ENCODE measurements around the gene SH2D6. TPM values are rescaled to one million over a fixed set of nuclear protein-coding genes. Genes with fewer than 3 reads are reported as not detected.

The SH2D6 gene
- total RNA-seq, 2 experiments from 2014 or later: 0.30 TPM; not detected in 1

- Mint-ChIP-seq H3K4me1 (ENCODE audit: low read depth) (peaks cover 37% of the 10 kb centered on the region), H3K4me3 (peak overlapping the region; percentile 54), H3K27me3 (no peaks in the 10 kb centered on the region), H3K27ac (peak overlapping the region; percentile 91), H3K36me3 (ENCODE audit: low read depth) (no peaks in the 10 kb centered on the region), H3K9me3 (no peaks in the 10 kb centered on the region)
- Histone ChIP-seq H3K4me1 (ENCODE audit: insufficient read depth, low read length) (peaks cover 39% of the 10 kb centered on the region), H3K9me3 (ENCODE audit: control insufficient read depth in 1 of 2, insufficient read depth in 1 of 2, low read length in 2 of 2) (no peaks in the 10 kb centered on the region), H3K27ac (ENCODE audit: low read depth in 1 of 2, low read length in 2 of 2) (no peak overlapping the region), H3K4me3 (ENCODE audit: low read length) (no peak overlapping the region), H3K27me3 (ENCODE audit: control insufficient read depth in 1 of 2, insufficient read depth in 2 of 2, low read length in 2 of 2) (no peaks in the 10 kb centered on the region), H3K36me3 (ENCODE audit: insufficient read depth, low read length) (no peaks in the 10 kb centered on the region)
- CTCF ChIA-PET: no interaction called here
- intact Hi-C loops (cut with DNase I, micrococcal nuclease): loop anchor here in 1 of 2 experiments (1.0 kb wide), 1 partner anchor 98 kb away; no protein-coding TSS in a partner anchor
- no peak for ATAC-seq (ENCODE audit: poor library complexity)
- POLR2A ChIA-PET: interaction anchor here (0.6 to 1.7 kb wide), 3 partner anchors 99 to 209 kb away, joined by 3 to 7 read pairs (median 4); partner anchors contain the start of genes MAT2A and RNF181
- TF ChIP-seq CTCF (IDR thresholded peaks at IDR 0.05): no peak
- DNase-seq: peak in 1 of 14 experiments; percentile 27
These were observed 21.5 kb downstream of the SH2D6 start for GRCh38 chr2:85439986-85440385.

- no peaks in the 10 kb centered on the region for H3K36me3 Mint-ChIP-seq (ENCODE audit: low read depth)
- no peak for DNase-seq
- POLR2A ChIA-PET: interaction anchor here (0.9 to 1.7 kb wide), 2 partner anchors 98 to 154 kb away, joined by 4 to 7 read pairs; partner anchors contain the start of genes MAT2A and RNF181
- Histone ChIP-seq H3K4me3 (ENCODE audit: low read length) (no peak overlapping the region), H3K27me3 (ENCODE audit: control insufficient read depth in 1 of 2, insufficient read depth in 2 of 2, low read length in 2 of 2) (no peaks in the 10 kb centered on the region), H3K9me3 (ENCODE audit: control insufficient read depth in 1 of 2, insufficient read depth in 1 of 2, low read length in 2 of 2) (no peaks in the 10 kb centered on the region), H3K27ac (ENCODE audit: low read depth in 1 of 2, low read length in 2 of 2) (no peak overlapping the region), H3K36me3 (ENCODE audit: insufficient read depth, low read length) (no peaks in the 10 kb centered on the region), H3K4me1 (ENCODE audit: insufficient read depth, low read length) (peaks cover 39% of the 10 kb centered on the region)
- H3K9me3 Mint-ChIP-seq: no peaks in the 10 kb centered on the region
- ATAC-seq (ENCODE audit: poor library complexity): no peak
- no peaks in the 10 kb centered on the region for H3K27me3 Mint-ChIP-seq
- no peak overlapping the region for H3K4me3 Mint-ChIP-seq
- peak overlapping the region; percentile 59 for H3K27ac Mint-ChIP-seq
- CTCF ChIA-PET: interaction anchor here (1.2 kb wide), 1 partner anchor 21 kb away, joined by 3 read pairs; no protein-coding TSS in a partner anchor
- intact Hi-C loops (cut with DNase I, micrococcal nuclease): loop anchor here in 1 of 2 experiments (1.0 kb wide), 1 partner anchor 98 kb away; no protein-coding TSS in a partner anchor
- H3K4me1 Mint-ChIP-seq (ENCODE audit: low read depth): peaks cover 37% of the 10 kb centered on the region
- TF ChIP-seq CTCF (IDR thresholded peaks at IDR 0.05): no peak
These were observed 22.2 kb downstream of the SH2D6 start for GRCh38 chr2:85440729-85441128.

- CTCF ChIA-PET: interaction anchor here (1.2 kb wide), 1 partner anchor 22 kb away, joined by 3 read pairs; no protein-coding TSS in a partner anchor
- H3K27me3 ChIP-seq (ENCODE audit: control insufficient read depth in 1 of 2, insufficient read depth in 2 of 2, low read length in 2 of 2): no peaks in the 10 kb centered on the region
- Mint-ChIP-seq H3K4me3 (no peak overlapping the region), H3K27ac (no peak overlapping the region), H3K36me3 (ENCODE audit: low read depth) (no peaks in the 10 kb centered on the region), H3K9me3 (no peaks in the 10 kb centered on the region), H3K27me3 (no peaks in the 10 kb centered on the region), H3K4me1 (ENCODE audit: low read depth) (peaks cover 31% of the 10 kb centered on the region)
- ATAC-seq (ENCODE audit: poor library complexity): no peak
- no peak for TF ChIP-seq CTCF (IDR thresholded peaks at IDR 0.05)
- no peaks in the 10 kb centered on the region for H3K36me3 ChIP-seq (ENCODE audit: insufficient read depth, low read length)
- H3K9me3 ChIP-seq (ENCODE audit: control insufficient read depth in 1 of 2, insufficient read depth in 1 of 2, low read length in 2 of 2): no peaks in the 10 kb centered on the region
- no peak overlapping the region for H3K27ac ChIP-seq (ENCODE audit: low read depth in 1 of 2, low read length in 2 of 2)
- POLR2A ChIA-PET: no interaction called here
- H3K4me1 ChIP-seq (ENCODE audit: insufficient read depth, low read length): peaks cover 34% of the 10 kb centered on the region
- intact Hi-C loops (cut with DNase I, micrococcal nuclease): no loop called here
- no peak overlapping the region for H3K4me3 ChIP-seq (ENCODE audit: low read length)
- no peak for DNase-seq
These were observed 23.4 kb downstream of the SH2D6 start for GRCh38 chr2:85441864-85442263.
